ENCODE results near the gene UPK1B.

Gene UPK1B

GRCh38 chr3:119220970-119221667 is 47.7 kb downstream of the UPK1B start:
- in situ Hi-C loops (cut with MboI; ENCODE audit: low sequenced_read_pairs, unreplicated experiment), result no loop called here
- TF ChIP-seq CTCF (IDR thresholded peaks at IDR 0.05; ENCODE audit: borderline replicate concordance, control extremely low read depth, extremely low read depth, insufficient read depth, missing control alignments), result no peak
- no peak for DNase-seq (ENCODE audit: low spot score)

- no peak for TF ChIP-seq CTCF (IDR thresholded peaks at IDR 0.05; ENCODE audit: borderline replicate concordance, control extremely low read depth, extremely low read depth, insufficient read depth, missing control alignments)
- in situ Hi-C loops (cut with MboI; ENCODE audit: low sequenced_read_pairs, unreplicated experiment), result no loop called here
- DNase-seq (ENCODE audit: low spot score), result no peak
Measured at GRCh38 chr3:119221779-119222320, 48.5 kb downstream of the UPK1B start.

GRCh38 chr3:119222391-119222790 is 49.0 kb downstream of the UPK1B start:
- in situ Hi-C loops (cut with MboI; ENCODE audit: low sequenced_read_pairs, unreplicated experiment), result no loop called here
- no peak for DNase-seq (ENCODE audit: low spot score)
- TF ChIP-seq CTCF (IDR thresholded peaks at IDR 0.05; ENCODE audit: borderline replicate concordance, control extremely low read depth, extremely low read depth, insufficient read depth, missing control alignments), result no peak

GRCh38 chr3:119223511-119223910 is 50.1 kb downstream of the UPK1B start:
- in situ Hi-C loops (cut with MboI; ENCODE audit: low sequenced_read_pairs, unreplicated experiment), result no loop called here
- no peak for DNase-seq (ENCODE audit: low spot score)
- no peak for TF ChIP-seq CTCF (IDR thresholded peaks at IDR 0.05; ENCODE audit: borderline replicate concordance, control extremely low read depth, extremely low read depth, insufficient read depth, missing control alignments)

- TF ChIP-seq CTCF (IDR thresholded peaks at IDR 0.05; ENCODE audit: borderline replicate concordance, control extremely low read depth, extremely low read depth, insufficient read depth, missing control alignments), result no peak
- in situ Hi-C loops (cut with MboI; ENCODE audit: low sequenced_read_pairs, unreplicated experiment), result no loop called here
- no peak for DNase-seq (ENCODE audit: low spot score)
Measured at GRCh38 chr3:119225121-119225520, 51.7 kb downstream of the UPK1B start.

GRCh38 chr3:119227070-119227850 is 53.9 kb downstream of the UPK1B start:
- DNase-seq (ENCODE audit: low spot score), result no peak
- in situ Hi-C loops (cut with MboI; ENCODE audit: low sequenced_read_pairs, unreplicated experiment), result no loop called here
- TF ChIP-seq CTCF (IDR thresholded peaks at IDR 0.05; ENCODE audit: borderline replicate concordance, control extremely low read depth, extremely low read depth, insufficient read depth, missing control alignments), result no peak

All from GM13976 (cell line).